Type B pancreatic cell (in vitro differentiated cells): ENCODE data around the gene YIF1A. TPM values are rescaled to one million over a fixed set of nuclear protein-coding genes. Genes with fewer than 3 reads are reported as not detected.
A peak's percentile ranks its signal among the peaks of the same experiment; 100 is the strongest.

Source experiments
- DNase-seq: peaks from one replicate; pipeline ENCODE4 v3.0.0; 2021; ENCODE audit warnings: mixed read lengths; ENCODE audit not compliant: unreplicated experiment; ENCODE audit errors: extremely low spot score
- H3K27ac Mint-ChIP-seq: 2 replicates; pipeline ENCODE4 v1.8.0; 2021; ENCODE audit warnings: mild to moderate bottlenecking, mixed read lengths
- H3K27me3 Mint-ChIP-seq: 2 replicates; pipeline ENCODE4 v1.8.0; 2021; ENCODE audit warnings: mixed read lengths
- H3K36me3 Mint-ChIP-seq: 2 replicates; pipeline ENCODE4 v1.8.0; 2021; ENCODE audit warnings: mixed read lengths
- H3K4me1 Mint-ChIP-seq: one replicate; pipeline ENCODE4 v1.8.0; 2021; ENCODE audit warnings: mixed read lengths; ENCODE audit not compliant: unreplicated experiment
- H3K4me3 Mint-ChIP-seq: 2 replicates; pipeline ENCODE4 v1.8.0; 2021; ENCODE audit warnings: mild to moderate bottlenecking, mixed read lengths
- H3K9me3 Mint-ChIP-seq: 2 replicates; pipeline ENCODE4 v1.8.0; 2021; ENCODE audit warnings: mixed read lengths
- total RNA-seq: library from RNA; stranded (reverse); gene quantifications from 2 replicates; pipeline ENCODE4 v1.2.1, GENCODE V29; 2021; ENCODE audit warnings: low replicate concordance
- TF ChIP-seq, protein P1 (sequence below): fragments of 200-600 bp; sonication (generic); conservative IDR thresholded peaks from 2 replicates; pipeline ENCODE4 v1.5.0; 2021; ENCODE audit warnings: antibody characterized with exemption, mild to moderate bottlenecking

YIF1A gene
- total RNA-seq, 1 donor from 2014 or later, result 87.0 TPM

DNA sequence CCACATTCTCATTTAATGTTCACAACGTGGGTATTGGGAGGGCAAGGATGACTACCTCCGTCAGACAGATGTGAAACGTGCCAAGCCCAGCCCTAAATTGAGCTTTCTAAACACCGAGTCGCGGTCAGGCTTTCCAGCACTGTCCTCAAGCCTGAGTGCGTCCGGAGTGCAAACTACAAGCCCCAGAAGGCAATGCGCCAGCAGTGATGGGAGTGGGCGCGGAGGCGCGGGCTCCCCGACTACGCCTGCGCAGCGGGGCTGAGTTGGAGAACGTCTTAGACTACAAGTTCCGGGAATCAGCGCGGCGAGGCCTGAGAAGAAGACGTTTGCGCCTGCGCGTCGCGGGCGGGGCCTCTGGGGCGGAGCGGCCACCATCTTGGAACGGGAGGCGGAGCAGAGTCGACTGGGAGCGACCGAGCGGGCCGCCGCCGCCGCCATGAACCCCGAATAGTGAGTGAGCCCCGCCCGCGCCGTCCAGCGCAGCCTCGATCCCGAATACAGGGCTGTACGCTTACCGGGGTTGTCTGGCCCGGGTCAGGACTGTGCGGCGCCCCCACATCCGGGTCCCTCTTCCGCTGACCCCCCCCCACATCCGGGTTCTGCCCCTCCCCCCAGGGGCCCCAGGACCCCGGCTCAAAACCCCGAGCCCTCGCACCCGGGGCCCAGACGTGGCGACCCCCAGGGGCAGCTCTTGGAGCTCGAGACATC is 20.5 kb downstream of the YIF1A start, which contains the start of gene RAB1B:
Gene RAB1B (plus strand): TSS at position 396 of the 708 bp plus-strand sequence. CDS start 41 bp downstream, at position 437.
- peak within 1 kb of the TSS; percentile 99 for H3K27ac Mint-ChIP-seq
- TF ChIP-seq, protein P1, sequence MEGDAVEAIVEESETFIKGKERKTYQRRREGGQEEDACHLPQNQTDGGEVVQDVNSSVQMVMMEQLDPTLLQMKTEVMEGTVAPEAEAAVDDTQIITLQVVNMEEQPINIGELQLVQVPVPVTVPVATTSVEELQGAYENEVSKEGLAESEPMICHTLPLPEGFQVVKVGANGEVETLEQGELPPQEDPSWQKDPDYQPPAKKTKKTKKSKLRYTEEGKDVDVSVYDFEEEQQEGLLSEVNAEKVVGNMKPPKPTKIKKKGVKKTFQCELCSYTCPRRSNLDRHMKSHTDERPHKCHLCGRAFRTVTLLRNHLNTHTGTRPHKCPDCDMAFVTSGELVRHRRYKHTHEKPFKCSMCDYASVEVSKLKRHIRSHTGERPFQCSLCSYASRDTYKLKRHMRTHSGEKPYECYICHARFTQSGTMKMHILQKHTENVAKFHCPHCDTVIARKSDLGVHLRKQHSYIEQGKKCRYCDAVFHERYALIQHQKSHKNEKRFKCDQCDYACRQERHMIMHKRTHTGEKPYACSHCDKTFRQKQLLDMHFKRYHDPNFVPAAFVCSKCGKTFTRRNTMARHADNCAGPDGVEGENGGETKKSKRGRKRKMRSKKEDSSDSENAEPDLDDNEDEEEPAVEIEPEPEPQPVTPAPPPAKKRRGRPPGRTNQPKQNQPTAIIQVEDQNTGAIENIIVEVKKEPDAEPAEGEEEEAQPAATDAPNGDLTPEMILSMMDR, result no peak
- H3K27me3 Mint-ChIP-seq, result no peaks in the 10 kb centered on the region
- DNase-seq, result peak; percentile 100
- peaks cover 4% of the 10 kb centered on the region for H3K36me3 Mint-ChIP-seq
- H3K4me3 Mint-ChIP-seq, result peak within 1 kb of the TSS; percentile 97
- no peaks in the 10 kb centered on the region for H3K9me3 Mint-ChIP-seq
- peaks cover 10% of the 10 kb centered on the region for H3K4me1 Mint-ChIP-seq

DNA sequence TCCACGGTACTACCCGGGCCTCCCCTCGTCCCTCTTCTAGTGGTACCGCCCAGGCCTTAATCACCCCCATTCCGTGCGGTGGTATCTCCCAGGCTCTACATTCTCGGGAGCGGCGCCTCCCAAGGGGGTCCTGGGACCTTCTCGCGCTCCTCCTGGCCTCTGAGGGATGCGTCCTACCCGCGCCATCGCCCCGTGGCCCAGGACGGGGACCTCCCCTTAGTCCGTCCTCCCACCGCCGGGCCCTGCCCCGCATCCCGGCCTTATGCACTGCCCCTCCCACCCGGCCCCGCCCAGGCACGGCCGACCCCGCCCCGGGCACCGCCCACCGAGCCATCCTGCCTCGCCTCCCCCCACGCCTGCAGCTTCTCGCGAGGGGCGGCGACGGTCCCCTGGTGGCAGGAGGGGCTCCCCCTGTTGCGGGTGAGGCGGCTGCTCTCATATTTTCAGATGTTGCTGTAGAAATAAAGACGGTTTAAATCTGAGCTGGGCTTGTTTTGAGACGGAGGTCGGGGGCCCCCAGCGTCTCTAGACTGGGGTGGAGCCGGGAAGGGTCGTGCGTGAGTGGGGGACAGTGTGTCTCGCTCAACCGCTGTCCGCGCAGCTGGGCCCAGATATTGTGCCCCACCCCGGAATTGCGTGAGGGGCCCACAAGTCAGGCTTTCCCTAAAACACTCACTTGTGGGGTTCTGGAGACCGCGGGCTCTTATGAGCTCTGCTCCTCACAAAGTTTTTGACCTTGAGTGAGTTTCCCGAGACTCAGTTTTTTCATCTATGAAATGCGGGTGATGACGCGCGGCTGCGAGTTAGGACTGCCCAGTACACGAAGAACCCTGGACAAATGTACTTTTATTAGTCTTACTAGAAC is 21.3 kb downstream of the YIF1A start:
- no peaks in the 10 kb centered on the region for H3K36me3 Mint-ChIP-seq
- peaks cover 10% of the 10 kb centered on the region for H3K4me1 Mint-ChIP-seq
- no peaks in the 10 kb centered on the region for H3K9me3 Mint-ChIP-seq
- H3K4me3 Mint-ChIP-seq, result peak overlapping the region; percentile 97
- H3K27me3 Mint-ChIP-seq, result no peaks in the 10 kb centered on the region
- H3K27ac Mint-ChIP-seq, result peak overlapping the region; percentile 99
- DNase-seq, result peak; percentile 94
- TF ChIP-seq, protein P1, result peak; percentile 58

DNA sequence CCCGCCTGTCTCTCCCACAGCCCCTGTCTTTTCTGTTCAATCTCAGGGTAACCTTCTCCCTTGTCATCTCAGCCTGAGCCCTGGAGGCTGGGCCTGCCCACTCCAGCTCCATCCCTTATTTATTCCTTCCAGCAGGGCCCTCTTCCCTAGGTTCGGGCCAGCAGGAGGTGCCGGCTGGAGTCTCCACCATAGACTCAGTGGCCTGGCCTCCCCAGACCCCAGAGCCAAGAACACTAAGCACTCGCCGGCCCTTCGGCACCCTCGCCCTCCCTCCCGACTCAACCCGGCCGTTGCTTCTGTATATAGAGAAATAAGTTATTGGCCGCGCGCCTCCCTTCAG is 21.9 kb downstream of the YIF1A start:
- DNase-seq, result no peak
- peak overlapping the region; percentile 74 for H3K27ac Mint-ChIP-seq
- TF ChIP-seq, protein P1, result no peak
- peaks cover 10% of the 10 kb centered on the region for H3K4me1 Mint-ChIP-seq
- H3K9me3 Mint-ChIP-seq, result no peaks in the 10 kb centered on the region
- H3K36me3 Mint-ChIP-seq, result no peaks in the 10 kb centered on the region
- peak overlapping the region; percentile 97 for H3K4me3 Mint-ChIP-seq
- H3K27me3 Mint-ChIP-seq, result no peaks in the 10 kb centered on the region

DNA sequence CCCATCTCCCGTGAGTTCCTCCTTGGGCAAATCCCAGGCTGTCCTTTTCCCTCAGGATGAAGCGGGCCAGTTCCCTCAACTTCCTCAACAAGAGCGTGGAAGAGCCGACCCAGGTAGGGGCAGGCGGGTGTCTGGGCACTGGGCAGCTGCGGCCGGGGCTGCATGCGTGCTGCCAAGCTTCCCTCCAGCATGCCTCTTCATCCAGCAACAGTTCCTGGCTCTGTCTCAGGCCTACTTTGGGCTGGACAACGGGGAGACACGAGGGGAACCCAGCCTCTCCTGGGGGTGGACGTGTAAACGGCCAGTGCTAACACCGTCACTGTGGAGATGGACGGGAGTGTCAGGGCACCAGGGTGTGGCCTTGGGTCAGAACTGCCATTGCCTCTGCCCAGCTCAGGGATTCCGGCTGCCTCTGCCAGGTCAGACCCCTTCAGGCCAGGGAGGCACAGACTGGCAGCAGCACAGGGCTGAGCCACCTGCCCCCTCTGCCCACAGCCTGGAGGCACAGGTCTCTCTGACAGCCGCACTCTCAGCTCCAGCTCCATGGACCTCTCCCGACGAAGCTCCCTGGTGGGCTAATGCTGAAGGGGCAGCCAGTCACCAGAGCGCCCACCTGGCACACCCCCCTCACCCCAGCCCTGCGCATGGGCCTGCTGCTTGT is 22.4 kb downstream of the YIF1A start:
- peak overlapping the region; percentile 97 for H3K4me3 Mint-ChIP-seq
- no peak for DNase-seq
- H3K27me3 Mint-ChIP-seq, result no peaks in the 10 kb centered on the region
- TF ChIP-seq, protein P1, result no peak
- no peaks in the 10 kb centered on the region for H3K9me3 Mint-ChIP-seq
- H3K36me3 Mint-ChIP-seq, result no peaks in the 10 kb centered on the region
- peaks cover 10% of the 10 kb centered on the region for H3K4me1 Mint-ChIP-seq
- H3K27ac Mint-ChIP-seq, result peak overlapping the region; percentile 74

DNA sequence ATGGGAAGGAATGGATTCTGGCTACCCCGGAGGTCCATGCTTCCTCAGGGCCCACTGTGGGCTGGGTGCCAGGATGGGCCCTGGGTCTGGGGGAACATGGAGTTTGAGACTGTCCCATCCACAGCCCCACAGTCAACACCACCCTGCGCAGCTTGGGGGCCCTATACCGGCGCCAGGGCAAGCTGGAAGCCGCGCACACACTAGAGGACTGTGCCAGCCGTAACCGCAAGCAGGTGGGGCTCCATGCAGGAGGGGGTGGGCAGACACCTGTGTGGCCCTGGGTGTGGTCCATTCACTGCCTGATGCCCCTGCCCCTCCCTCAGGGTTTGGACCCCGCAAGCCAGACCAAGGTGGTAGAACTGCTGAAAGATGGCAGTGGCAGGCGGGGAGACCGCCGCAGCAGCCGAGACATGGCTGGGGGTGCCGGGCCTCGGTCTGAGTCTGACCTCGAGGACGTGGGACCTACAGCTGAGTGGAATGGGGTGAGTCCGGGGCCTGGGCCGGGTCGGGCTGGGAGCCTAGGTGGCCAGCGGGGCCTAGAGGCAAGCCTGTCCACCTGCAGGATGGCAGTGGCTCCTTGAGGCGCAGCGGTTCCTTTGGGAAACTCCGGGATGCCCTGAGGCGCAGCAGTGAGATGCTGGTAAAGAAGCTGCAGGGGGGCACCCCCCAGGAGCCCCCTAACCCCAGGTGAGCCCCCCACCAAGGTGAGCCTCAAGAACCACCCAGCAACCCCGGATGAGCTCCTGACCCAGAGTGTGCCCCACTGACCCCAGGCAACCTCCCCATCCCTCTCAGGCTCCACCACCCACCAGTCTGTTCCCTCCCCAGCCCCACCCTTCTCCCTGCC is 23.2 kb downstream of the YIF1A start:
- Mint-ChIP-seq H3K27ac (no peak overlapping the region), H3K4me1 (peaks cover 10% of the 10 kb centered on the region), H3K36me3 (no peaks in the 10 kb centered on the region), H3K27me3 (no peaks in the 10 kb centered on the region), H3K4me3 (no peak overlapping the region), H3K9me3 (no peaks in the 10 kb centered on the region)
- TF ChIP-seq, protein P1, result no peak
- no peak for DNase-seq
